ENCODE results near the gene ABCB4.

GRCh38 chr7:87411186-87411585, 64.3 kb downstream of the ABCB4 start:
- TF ChIP-seq ZFP30 (CRISPR knock-in tag; IDR thresholded peaks at IDR 0.05) (no peak), ISL1 (CRISPR knock-in tag; IDR thresholded peaks at IDR 0.05) (no peak), CREB5 (CRISPR knock-in tag; IDR thresholded peaks at IDR 0.05; ENCODE audit: low read depth) (no peak), SNAI2 (CRISPR knock-in tag; IDR thresholded peaks at IDR 0.05) (no peak)
